ENCODE measurements around the gene DLD.
"Not testable (repeated sequence)": the region's sequence is repeated elsewhere in the genome, so short reads cannot be mapped to it uniquely, and the experiment has no call there.

Gene DLD

DNA sequence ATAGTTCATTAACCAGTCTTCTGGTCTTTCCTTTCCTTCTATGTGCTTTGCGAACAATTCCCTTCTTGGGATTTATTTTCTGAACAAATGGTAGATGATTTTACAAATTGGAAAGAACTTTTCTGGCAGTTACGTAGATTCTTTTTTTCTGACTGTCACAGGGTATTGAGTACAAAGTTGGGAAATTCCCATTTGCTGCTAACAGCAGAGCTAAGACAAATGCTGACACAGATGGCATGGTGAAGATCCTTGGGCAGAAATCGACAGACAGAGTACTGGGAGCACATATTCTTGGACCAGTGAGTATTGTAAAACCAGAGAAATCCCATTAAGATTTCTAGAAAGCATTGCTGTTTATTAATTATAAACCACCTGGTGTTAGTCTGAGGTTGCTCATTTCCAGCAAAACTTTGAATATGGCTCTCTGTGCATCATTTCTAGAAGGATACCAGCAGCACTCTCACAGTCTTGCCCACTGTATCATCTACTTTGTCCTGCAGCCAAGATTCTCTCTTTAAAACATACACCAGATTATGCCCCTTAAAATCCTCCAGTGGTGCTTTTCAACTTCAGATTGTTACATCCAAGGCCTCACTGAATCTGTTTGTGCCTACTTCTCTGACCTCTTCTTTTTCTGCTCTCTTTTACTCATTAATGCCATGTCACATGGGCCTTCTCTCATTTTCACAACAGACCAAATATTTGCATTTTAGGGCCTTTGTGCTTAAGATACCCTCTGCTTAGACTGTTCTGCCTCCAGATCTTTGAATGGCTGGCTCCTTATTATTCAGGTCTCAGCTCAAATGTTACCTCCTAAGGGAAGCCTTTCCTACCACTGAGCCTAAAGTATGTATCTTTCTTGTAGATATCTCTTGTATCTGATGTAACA, 27.0 kb downstream of the DLD start:
- peak; percentile 39 for DNase-seq

- DNase-seq = no peak
Observed at GRCh38 chr7:107918948-107919347, 28.0 kb downstream of the DLD start.

DNA sequence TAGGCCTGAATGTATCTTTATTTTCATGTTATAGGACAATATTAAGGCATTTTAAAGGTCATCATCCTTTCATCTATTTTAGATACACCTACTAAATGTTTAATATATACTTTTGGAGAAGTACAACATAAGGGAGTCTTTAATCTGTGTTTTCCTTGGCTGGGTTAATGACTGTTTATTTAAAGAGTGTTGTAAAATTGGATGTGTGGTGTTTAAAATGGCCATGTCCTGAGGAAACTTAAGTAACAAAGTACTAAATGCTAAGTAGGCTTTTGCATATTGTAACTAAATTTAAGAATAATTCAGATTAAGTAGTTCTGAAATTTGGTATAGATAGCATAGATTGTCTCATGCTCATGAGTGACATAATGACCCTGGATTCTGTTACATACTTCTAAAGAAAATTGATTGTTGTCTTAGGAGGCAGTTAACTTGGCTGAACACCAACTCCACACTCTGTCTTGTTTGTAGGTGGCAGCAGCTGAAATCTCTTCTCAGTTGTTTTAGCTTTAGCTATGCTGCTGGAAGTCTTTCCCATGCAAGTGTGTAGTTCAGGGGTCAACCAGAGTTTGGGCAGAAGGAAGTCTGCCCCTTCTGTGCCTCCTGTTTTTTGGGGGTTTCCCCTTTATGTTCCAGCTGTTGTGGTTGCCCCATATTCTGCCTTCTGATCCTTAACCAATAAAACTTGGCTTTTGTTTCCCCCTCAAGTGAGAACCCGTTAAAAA, 29.2 kb downstream of the DLD start:
- no peak for DNase-seq

GRCh38 chr7:107921826-107922225, 30.8 kb downstream of the DLD start:
- not testable (repeated sequence) for DNase-seq

- DNase-seq = no peak
Observed at GRCh38 chr7:107922886-107923285, 31.9 kb downstream of the DLD start.

DNA sequence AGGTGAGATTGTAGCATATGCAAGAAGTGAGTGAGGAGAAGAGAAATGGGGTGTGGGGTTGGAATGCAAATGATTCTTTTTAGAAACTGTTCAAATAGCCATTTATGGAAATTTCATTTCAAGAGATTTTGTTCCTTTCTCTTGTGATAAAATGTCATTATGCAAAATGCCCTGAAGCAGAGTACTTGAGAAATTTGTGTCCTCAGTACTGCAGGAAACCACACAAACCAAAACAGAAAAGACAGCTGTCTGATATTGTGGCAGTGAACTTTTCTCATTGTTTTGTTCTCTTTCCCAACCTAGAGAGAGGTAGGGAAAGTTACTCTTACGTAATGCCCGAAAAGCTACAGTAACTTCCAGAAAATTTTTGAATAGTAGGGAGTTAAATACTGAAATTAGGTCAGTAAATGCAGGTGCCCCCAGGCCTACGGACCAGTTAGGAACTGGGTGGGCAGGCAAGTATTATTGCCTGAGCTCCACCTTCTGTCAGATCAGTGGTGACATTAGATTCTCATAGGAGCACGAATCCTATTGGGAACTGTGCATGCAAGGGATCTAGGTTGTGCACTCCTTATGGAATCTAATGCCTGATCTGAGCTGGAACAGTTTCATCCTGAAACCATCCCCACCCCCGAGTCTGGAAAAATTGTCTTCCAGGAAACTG, 34.0 kb downstream of the DLD start:
- peak; percentile 29 for DNase-seq

DNA sequence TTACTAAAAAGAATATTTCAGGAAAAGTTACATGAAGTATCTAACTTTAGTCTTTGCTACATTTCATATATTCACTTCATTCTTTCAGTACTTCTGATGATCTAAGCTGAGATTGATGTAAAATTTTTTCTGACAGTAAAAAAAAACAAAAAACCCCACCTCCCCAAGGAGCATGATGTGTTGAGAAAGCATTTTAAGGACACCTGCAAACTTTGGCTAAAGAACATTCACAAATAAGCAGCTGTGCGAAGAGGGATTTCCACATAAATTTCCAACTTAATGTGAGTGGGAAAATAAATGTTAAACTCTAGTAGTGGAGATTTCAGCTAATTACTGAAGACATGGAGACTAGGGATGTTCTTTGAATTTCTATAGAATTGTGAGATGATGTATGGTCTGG, 35.5 kb downstream of the DLD start:
- no peak for DNase-seq

- DNase-seq = no peak
Observed at GRCh38 chr7:107931740-107932515, 40.9 kb downstream of the DLD start.

DNA sequence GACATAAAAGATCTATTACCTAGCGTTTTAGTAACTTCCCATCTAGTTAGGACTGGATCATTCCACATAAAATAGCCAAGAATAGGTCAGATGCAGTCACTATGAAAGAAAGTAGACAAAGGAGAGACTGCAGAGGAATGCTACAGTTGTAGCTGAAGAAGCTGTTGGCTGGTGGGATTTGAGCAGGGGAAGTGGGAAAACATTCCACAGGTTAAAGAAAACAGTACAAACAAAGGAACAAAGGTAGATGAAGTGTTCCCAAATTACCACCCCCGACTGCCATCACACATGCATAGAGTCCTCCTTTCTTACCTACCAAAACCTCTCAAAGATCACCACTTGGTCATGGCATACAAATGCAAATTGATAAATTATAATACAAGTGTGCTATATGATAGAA, 41.8 kb downstream of the DLD start:
- DNase-seq = no peak

GRCh38 chr7:107933386-107934013, 42.5 kb downstream of the DLD start:
- DNase-seq = no peak

- no peak for DNase-seq
Observed at GRCh38 chr7:107934991-107935770, 44.2 kb downstream of the DLD start.

DNA sequence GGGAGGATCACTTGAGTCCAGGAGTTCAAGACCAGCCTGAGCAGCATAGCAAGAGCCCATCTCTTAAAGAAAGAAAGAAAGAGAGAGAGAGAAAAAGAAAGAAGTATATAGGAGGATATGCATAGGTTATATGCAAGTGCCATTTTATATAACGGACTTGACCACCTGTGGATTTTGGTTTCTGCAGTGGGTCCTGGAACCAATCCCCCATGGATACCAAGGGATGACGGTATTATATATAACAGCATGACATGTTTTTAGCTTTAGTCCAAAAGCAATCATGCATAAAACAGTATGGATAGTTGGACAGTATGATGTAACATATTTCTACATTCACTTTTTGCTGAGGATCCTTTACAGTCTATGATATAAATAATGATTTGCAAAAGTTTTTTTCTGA, 45.3 kb downstream of the DLD start:
- DNase-seq = no peak

DNA sequence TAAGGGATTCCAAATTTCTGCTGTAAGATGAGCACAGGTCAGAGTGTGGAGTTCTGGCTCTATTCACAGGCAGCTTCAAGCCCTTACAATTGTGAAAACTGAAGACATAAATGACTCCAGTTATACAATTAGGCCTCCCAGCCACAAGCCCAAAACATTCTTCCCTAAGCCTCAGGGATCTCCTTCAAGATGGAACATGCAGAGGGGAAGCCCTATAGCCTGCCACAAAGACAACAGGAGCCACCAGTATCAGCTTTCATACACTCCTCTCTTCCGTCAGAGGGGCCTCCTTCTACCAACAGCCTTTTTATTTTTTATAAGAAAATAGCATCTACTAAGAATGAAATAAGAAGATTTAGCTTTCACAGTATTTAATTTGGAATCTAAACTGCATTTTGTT, 46.5 kb downstream of the DLD start:
- no peak for DNase-seq

GRCh38 chr7:107938456-107939250, 47.7 kb downstream of the DLD start:
- DNase-seq = no peak

- no peak for DNase-seq
Observed at GRCh38 chr7:107939573-107940489, 48.8 kb downstream of the DLD start.

DNA sequence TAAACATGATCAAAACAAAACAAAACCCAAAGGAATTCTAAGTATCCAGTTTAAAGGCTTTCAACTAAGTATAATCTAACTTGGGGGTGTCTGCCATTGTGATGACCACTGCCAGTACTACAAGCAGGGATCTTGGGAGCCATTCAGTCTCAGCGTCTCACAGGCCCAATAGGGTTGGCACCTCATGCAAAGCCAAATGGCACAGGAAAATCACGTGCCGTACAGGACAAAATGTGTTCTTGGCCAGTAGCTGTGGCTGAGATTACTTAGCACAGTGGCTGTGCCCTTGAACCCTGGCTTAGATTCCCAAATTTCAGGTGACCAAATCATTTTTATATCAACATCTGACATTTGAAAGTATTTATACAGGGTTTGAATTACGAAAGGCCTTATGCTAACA, 50.0 kb downstream of the DLD start:
- no peak for DNase-seq

DNA sequence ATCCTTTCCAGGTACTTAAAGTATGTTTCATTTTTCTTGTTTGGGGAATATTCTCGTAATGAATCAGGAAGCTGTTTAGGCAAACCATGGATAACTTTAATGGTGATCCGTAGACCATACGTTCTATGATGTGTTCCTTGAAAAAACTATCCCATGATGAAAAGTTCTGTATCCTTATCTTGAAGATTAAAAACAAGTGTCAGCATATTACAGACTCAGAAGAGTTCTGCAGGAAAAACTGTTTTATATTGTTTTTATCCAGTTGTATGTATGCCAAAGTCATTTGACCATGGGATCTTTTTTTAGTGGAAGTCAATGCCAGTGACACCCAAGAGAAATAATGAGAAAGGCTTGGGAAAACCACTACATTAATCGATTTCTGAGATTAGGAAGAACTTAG, 52.0 kb downstream of the DLD start:
- no peak for DNase-seq

DNA sequence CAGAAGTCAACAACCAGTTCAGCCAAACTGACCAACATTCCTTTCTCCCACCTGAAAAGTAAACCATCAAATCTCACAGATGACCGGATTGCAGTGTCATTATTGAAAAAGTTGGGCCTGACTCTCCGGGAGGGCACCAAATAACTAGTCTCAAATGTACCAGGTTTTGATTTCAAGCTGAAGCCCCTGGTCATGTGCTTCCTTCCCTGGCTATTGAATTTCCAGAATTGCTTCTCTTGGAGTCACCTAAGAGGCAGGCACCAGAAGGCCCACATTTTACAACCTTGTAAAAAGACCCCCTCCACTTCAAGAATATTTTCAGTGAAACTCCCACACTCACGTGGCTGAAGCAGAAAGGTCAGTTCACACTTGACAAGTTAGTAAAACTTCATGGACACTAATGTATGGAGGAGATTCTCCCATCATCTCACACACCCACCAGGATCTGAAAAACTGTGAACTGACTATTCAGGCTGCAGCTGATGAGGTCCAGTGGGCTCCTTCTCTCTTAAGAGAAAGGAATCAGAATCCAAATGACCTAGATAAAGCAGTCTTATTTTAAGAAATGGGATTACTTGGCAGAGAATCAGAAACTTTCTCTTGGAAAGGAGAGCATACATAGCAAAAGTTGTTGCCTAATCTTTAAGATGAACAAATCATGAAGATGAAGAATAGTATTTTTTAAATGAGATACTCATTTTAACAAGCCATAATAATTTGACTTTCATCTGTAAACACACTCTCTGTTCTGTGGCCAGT, 53.6 kb downstream of the DLD start:
- DNase-seq = no peak

- DNase-seq = no peak
Observed at GRCh38 chr7:107945332-107945731, 54.3 kb downstream of the DLD start.

Data from suppressor macrophage treated with lipopolysaccharide for 4 hours (primary cell).